GM13977 (cell line): ENCODE measurements around the gene STK32B.
"Not testable (repeated sequence)": the region's sequence is repeated elsewhere in the genome, so short reads cannot be mapped to it uniquely, and the experiment has no call there.

Source experiments
- DNase-seq: peaks from one replicate; pipeline ENCODE4 v3.0.0; 2012; ENCODE audit warnings: low spot score
- CTCF ChIP-seq: IDR thresholded peaks from 2 replicates; pipeline ENCODE4 v1.5.1; 2012; ENCODE audit warnings: mild to moderate bottlenecking, control low read depth; ENCODE audit not compliant: insufficient read depth; ENCODE audit errors: extremely low read depth, missing control alignments
- in situ Hi-C: fragments of 300-500 bp; cut with MboI; formaldehyde crosslinking; loops from one replicate; pipeline ENCODE4 v1.12.0; 2022; ENCODE audit warnings: low sequenced_read_pairs, low pct_unique_long_range_greater_than_20kb, mixed read lengths, inconsistent platforms; ENCODE audit not compliant: unreplicated experiment

Gene STK32B

GRCh38 chr4:5220028-5220427 is 168.7 kb downstream of the STK32B start:
- no peak for DNase-seq
- in situ Hi-C loops, result no loop called here
- TF ChIP-seq CTCF, result no peak

GRCh38 chr4:5222047-5222446 is 170.8 kb downstream of the STK32B start:
- no peak for TF ChIP-seq CTCF
- in situ Hi-C loops, result no loop called here
- no peak for DNase-seq

GRCh38 chr4:5222951-5223350 is 171.7 kb downstream of the STK32B start:
- DNase-seq, result no peak
- in situ Hi-C loops, result no loop called here
- TF ChIP-seq CTCF, result no peak

GRCh38 chr4:5224340-5224739 is 173.1 kb downstream of the STK32B start:
- TF ChIP-seq CTCF, result no peak
- DNase-seq, result no peak
- in situ Hi-C loops, result no loop called here

GRCh38 chr4:5232549-5232948 is 181.3 kb downstream of the STK32B start:
- no peak for TF ChIP-seq CTCF
- no peak for DNase-seq
- in situ Hi-C loops, result no loop called here

GRCh38 chr4:5237086-5237660 is 185.9 kb downstream of the STK32B start:
- DNase-seq, result no peak
- no peak for TF ChIP-seq CTCF

GRCh38 chr4:5238173-5238572 is 186.9 kb downstream of the STK32B start:
- in situ Hi-C loops, result no loop called here
- TF ChIP-seq CTCF, result no peak
- no peak for DNase-seq

More at GRCh38 chr4:5237086-5237660, 185.9 kb downstream of the STK32B start:
- in situ Hi-C loops, result no loop called here

GRCh38 chr4:5247061-5247460 is 195.8 kb downstream of the STK32B start:
- in situ Hi-C loops, DNase-seq: not testable (repeated sequence)
